Hepatocyte (in vitro differentiated cells): ENCODE results near the gene GAA.

Experiments used
- CTCF ChIP-seq: fragments of 200-600 bp; sonication (generic); IDR thresholded peaks from 2 replicates; pipeline ENCODE4 v1.5.1; 2016; ENCODE audit warnings: antibody characterized with exemption, mild to moderate bottlenecking; ENCODE audit not compliant: poor library complexity
- EZH2 ChIP-seq: fragments of 200-600 bp; sonication (generic); IDR thresholded peaks from 2 replicates; pipeline ENCODE4 v1.6.1; 2016; ENCODE audit warnings: antibody characterized with exemption, mild to moderate bottlenecking, borderline replicate concordance
- EZH2phosphoT487 ChIP-seq: fragments of 200-600 bp; sonication (generic); IDR thresholded peaks from one replicate; pipeline ENCODE4 v1.6.1; 2018; ENCODE audit warnings: antibody characterized with exemption, mild to moderate bottlenecking, low read depth, moderate library complexity; ENCODE audit not compliant: unreplicated experiment, severe bottlenecking

DNA sequence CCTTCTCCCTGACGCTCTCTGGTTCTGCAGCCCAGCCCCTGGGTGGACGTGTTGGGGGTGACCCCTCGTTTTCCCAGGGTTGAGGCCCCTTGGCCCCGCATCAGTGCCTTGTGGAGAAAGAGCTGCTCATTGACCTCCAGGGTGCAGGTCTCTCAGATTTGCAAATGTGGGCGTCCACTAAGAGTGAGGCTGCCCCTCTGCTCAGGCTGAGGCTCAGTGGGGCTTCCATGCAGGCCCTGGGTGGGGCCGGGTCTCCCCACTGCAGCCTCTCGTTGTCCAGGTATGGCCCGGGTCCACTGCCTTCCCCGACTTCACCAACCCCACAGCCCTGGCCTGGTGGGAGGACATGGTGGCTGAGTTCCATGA lies 9.0 kb downstream of the GAA start:
- TF ChIP-seq CTCF: no peak
- TF ChIP-seq EZH2: no peak
- TF ChIP-seq EZH2phosphoT487: no peak
